Measurements from ENCODE around the gene CWC27. TPM values are rescaled to one million over a fixed set of nuclear protein-coding genes. Genes with fewer than 3 reads are reported as not detected.

The CWC27 gene
- total RNA-seq, 1 donor from 2014 or later: 29.3 TPM

DNA sequence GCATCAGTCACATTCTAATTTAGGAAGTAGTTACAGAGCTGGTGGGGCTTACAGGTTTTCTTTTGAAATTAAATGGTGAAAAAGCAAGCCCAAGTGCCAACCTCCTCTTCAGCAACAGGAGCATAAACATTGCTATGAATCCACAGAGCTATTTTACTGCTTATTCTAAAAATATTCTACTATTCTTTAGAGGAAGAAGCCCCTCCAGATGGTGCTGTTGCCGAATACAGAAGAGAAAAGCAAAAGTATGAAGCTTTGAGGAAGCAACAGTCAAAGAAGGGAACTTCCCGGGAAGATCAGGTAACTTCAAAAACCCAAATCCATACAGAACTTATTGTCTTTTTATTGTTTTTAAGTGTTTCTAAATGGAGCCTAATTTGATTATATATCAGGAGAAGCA lies 202.8 kb downstream of the CWC27 start:
- intact Hi-C loops (cut with micrococcal nuclease): no loop called here

- intact Hi-C loops (cut with micrococcal nuclease): no loop called here
Measured at GRCh38 chr5:64971990-64972389, 203.3 kb downstream of the CWC27 start.

DNA sequence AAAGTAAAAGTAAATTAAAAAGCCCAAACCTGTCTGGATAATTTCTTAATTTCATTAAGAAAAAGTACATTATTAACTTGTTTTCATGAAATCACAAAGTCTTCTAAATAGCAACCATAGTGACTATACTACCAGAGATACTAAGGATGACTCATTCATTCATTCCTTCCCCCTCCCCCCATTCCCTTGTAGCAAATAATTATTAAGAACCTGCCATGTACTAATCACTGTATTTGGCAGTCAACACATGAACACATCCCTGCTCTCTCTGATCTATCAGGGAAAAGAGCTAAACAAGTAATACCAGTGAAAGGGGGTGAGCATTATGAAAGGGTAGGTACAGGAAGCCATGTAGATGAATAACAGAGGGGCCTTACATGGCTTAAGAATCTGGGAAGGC lies 203.9 kb downstream of the CWC27 start:
- intact Hi-C loops (cut with micrococcal nuclease): no loop called here

GRCh38 chr5:64973215-64973614 lies 204.5 kb downstream of the CWC27 start:
- intact Hi-C loops (cut with micrococcal nuclease): no loop called here

DNA sequence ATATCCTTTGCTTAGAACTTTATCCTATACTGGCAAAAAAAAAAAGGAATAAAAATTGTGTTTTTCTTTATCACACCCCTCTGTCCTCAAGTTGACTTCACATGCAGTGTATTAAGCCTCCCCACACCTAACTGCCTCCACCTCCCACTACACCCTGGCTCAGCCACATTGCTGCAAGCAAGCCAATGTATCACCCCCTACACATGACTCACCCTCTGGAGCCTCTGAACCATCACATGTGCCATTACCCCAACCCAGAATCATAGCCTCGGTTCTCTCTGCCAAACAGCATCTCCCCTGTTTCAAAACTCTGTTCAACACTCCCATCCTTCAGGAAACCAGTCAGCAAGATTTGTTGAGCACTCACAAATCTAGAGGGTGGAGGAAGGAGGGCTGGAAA lies 209.0 kb downstream of the CWC27 start:
- intact Hi-C loops (cut with micrococcal nuclease): no loop called here

DNA sequence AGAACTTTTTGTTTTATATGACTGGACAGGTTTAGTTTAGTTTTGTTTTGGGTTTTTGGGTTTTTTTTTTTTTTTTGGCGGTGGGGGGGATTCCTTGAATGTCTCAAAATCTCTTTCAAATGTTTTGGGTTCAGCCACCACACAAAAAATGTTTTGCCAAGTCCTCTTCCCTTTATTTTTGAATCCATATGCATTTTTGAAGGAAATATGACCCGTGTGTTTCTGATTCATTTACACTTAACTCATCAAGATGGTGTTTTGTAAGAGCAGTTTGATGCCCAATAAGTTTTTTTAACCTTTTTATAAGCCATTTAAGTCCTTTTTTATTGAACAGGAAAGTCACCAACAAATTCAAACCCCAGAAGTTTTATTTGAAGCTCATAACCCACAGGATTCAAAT lies 209.8 kb downstream of the CWC27 start:
- intact Hi-C loops (cut with micrococcal nuclease): no loop called here

GRCh38 chr5:64979531-64979930 lies 210.8 kb downstream of the CWC27 start:
- intact Hi-C loops (cut with micrococcal nuclease): no loop called here

- intact Hi-C loops (cut with micrococcal nuclease): no loop called here
Measured at GRCh38 chr5:64980176-64980575, 211.4 kb downstream of the CWC27 start.

DNA sequence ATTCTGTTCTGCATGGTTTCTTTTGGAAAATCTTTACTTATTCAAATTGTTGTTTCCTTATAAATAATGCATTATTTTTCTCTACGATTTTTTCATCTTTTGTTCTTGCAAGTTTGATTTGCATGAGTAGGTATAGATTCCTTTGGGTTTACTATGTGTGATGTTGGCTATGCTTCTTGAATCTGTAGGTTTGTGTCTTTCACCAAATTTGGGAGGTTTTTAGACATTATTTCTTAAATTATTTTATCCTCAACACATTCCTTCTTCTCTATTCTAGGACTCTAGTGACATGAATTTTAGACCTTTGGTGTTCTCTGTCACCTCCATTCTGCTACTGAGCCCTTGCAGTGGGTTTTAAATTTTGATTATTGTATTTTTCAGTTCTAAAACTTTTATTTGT lies 219.0 kb downstream of the CWC27 start:
- intact Hi-C loops (cut with micrococcal nuclease): no loop called here

- intact Hi-C loops (cut with micrococcal nuclease): no loop called here
Measured at GRCh38 chr5:65009207-65009606, 240.5 kb downstream of the CWC27 start.

GRCh38 chr5:65010841-65011240 lies 242.1 kb downstream of the CWC27 start:
- intact Hi-C loops (cut with micrococcal nuclease): no loop called here

- intact Hi-C loops (cut with micrococcal nuclease): no loop called here
Measured at GRCh38 chr5:65012301-65012892, 243.7 kb downstream of the CWC27 start.

DNA sequence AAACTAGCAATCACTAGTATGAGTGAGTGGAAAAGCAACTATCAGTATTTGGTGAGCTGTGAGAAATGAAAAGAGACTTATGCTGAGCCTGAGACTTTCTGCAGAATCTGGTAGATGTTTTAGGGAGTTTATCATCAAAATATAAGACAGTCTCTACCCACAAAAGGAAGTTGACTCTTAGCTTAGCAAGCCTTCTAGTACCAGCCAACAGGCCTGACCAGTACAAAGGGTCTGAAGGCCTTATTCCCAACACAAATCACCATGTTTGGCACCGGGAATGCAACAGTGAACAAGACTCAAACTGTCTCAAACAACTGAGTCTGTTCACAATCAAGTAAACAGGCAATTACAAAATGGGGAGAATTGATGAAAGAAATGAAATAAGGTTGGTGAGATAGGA lies 244.4 kb downstream of the CWC27 start:
- intact Hi-C loops (cut with micrococcal nuclease): no loop called here

GRCh38 chr5:65014769-65015168 lies 246.0 kb downstream of the CWC27 start:
- intact Hi-C loops (cut with micrococcal nuclease): no loop called here

DNA sequence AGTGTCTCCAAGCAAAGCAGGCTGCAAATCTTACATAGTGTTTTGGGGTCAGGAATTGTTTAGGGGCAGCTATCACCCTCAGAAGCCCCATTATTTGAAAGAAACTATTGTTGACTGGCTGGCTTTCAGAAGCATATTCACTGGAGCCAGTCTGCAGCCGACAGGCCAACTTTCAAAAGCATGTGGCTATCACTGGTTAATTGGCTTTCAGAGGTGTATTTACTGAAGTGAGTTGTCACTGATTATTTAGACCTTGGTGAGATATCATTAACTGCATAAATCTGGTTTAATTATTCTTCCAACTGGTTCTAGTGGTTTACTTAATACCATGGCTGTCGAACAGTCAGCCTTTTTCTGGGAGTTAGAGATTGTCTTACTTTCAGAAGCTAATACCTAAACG lies 247.0 kb downstream of the CWC27 start:
- intact Hi-C loops (cut with micrococcal nuclease): no loop called here

DNA sequence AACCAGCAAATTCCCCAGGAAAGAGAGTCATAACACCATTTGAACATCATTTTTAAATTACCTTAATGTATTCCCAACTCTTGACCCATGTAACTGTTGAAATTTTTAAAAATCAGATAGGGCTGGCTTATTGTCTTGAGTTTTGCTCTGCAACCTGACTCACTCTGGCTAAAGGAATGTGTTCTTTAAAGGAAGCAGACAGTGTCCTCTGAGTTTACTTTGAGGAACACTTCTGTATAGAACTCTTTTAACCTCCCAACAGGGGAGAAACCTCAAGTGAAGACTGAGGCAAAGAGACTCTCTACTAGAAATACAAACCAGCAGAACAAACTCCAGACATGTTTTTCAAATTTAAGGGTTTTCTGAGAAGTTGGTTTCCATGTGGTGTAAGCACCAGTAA lies 248.9 kb downstream of the CWC27 start:
- intact Hi-C loops (cut with micrococcal nuclease): no loop called here

DNA sequence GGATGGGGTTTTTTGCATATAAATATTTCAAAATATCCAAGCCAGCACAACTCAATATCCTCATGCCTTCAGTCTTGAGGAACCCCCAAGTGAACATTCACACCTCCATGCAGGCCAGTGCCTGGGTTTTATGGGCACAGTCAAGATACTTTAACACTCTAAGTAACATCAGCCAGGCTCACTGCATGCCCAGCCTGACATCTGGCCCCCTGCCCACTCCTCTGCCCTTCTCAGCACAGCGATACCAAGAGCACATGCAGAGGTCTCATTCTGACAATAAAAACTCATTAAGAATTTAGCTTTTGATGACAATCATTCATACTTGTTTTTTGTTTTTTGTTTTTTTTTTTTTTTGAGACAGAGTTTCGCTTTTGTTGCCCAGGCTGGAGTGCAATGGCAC lies 250.0 kb downstream of the CWC27 start:
- intact Hi-C loops (cut with micrococcal nuclease): no loop called here

GRCh38 chr5:65020492-65020891 lies 251.8 kb downstream of the CWC27 start:
- intact Hi-C loops (cut with micrococcal nuclease): loop anchor here (2.0 to 5.0 kb wide), 2 partner anchors 16 to 462 kb away; partner anchors contain the start of gene ADAMTS6

GRCh38 chr5:65021527-65022226 lies 252.9 kb downstream of the CWC27 start:
- intact Hi-C loops (cut with micrococcal nuclease): loop anchor here (2.0 to 5.0 kb wide), 2 partner anchors 15 to 461 kb away; partner anchors contain the start of gene ADAMTS6

DNA sequence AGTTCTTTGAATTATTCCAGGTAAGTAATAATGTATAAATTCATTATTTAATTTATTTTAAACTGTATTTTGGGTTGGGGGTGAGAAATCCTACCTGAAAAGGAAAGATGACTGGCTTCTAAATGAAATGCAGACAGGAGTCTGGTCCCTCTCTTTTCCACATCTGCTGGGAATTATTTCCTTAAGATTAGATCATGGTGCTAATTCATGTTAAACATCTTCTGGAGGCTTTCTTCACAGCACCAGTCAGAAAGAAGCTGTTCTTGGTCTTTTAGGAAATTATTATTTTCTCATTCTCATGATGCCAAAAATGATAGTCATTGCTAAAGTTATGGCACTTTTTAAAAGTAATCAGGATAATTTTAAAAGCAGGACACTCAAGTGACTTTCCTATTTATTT lies 254.2 kb downstream of the CWC27 start:
- intact Hi-C loops (cut with micrococcal nuclease): loop anchor here (5.0 kb wide), 1 partner anchor 459 kb away; the partner anchor contains the start of gene ADAMTS6

DNA sequence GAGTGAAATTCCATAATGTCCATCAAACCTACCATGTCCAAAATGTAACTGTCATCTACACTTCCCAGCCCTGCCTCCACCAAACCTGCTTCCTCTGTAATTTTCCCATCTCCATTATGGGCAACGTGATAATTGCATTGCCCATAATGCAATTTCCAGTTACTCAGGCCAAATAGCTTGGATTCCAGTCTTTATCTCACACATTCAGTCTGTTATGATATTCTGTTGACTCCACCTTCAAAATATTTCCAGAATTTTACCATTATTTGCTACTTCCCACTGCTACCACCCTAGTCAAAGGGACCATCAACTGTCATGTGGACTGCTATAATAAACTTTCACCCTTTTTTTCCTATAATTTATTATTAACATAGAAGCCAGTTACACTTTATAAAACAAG lies 256.0 kb downstream of the CWC27 start:
- intact Hi-C loops (cut with micrococcal nuclease): loop anchor here (5.0 kb wide), 1 partner anchor 458 kb away; the partner anchor contains the start of gene ADAMTS6

DNA sequence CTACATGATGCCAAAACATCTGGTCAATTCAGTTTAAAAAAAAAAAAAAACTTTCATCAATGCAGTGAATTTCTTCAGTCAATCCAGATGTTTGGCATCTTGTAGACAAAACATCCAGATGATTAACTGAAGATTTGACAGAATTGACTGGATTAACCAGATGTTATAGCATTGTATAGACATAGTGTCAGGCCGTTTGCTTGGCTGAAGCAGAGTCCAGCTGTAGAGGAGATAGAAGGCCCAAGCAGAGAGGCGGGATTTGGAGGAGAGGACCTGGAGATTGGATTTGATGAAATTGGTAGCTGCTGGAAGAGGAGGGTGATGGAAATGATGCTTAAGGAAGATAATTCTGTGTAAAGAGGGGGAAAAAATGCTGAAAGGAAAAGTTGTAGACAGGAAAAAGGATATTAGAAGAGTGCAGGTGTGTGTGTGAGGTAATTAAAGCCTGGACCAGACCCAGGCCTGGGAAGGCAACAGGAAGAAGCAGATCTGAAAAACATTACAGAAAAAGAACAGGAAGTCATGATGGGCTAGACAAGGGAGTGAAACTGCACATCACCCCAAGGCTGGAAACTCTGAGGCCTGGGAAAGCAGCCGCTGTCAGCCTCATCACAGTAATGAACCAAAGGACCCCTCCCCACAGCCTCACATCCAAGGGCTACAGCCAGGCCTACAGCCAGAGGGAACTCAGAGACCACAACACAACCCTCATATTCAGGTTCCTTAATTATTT lies 258.3 kb downstream of the CWC27 start:
- intact Hi-C loops (cut with micrococcal nuclease): loop anchor here (1.0 kb wide), 1 partner anchor 8 kb away; no protein-coding TSS in a partner anchor
